GM12875 (cell line): Measurements from ENCODE around the gene C21orf58.

ENCODE experiments used
- H3K4me3 ChIP-seq: one replicate; pipeline ENCODE4 v1.5.1; 2011; ENCODE audit warnings: low read depth, low read length, control low read depth
- CTCF ChIP-seq: IDR thresholded peaks from 2 replicates; pipeline ENCODE4 v1.5.1; 2011; ENCODE audit warnings: low read depth, mild to moderate bottlenecking, control low read depth, inconsistent platforms, low read length, moderate library complexity, borderline replicate concordance; ENCODE audit not compliant: insufficient read depth

Gene C21orf58

GRCh38 chr21:46366561-46366960 lies 42.9 kb upstream of the C21orf58 start:
- no peak for TF ChIP-seq CTCF

DNA sequence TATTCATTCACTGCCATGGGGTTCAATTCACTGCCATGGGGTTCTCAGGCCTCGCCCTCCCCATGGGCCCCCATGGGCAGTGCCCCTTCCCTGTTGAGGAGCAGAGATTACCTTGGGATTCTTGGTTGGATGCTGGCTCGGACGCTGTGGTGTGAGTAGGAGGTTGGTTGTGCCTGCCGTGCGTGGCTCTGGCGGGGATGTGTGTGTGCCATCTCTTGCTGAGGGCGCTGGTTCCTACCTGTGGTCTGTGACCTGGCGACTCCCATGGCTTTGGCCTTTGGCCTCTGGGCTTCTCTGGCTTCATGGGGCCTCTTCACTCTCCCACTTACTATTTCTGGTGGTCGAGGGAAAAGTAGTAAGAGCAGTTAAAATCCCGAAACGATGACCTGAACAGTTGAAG lies 42.4 kb upstream of the C21orf58 start:
- no peak overlapping the region for H3K4me3 ChIP-seq
- TF ChIP-seq CTCF: no peak

More at GRCh38 chr21:46366561-46366960, 42.9 kb upstream of the C21orf58 start:
- no peak overlapping the region for H3K4me3 ChIP-seq

DNA sequence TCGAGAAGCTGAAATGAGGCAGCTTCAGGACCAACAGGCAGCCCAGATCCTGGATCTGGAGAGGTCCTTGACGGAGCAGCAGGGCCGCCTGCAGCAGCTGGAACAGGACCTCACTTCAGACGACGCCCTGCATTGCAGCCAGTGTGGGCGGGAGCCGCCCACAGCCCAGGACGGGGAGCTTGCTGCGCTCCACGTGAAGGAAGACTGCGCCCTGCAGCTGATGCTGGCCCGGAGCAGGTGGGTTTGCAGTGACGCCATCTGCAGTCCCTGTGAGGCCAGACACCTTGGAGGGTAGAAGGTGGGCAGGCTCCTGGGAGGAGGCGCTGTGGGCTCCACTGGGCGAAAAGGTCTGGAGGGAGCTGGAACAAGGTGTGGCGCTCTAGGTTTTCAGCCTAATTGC lies 40.0 kb upstream of the C21orf58 start:
- H3K4me3 ChIP-seq: no peak overlapping the region

DNA sequence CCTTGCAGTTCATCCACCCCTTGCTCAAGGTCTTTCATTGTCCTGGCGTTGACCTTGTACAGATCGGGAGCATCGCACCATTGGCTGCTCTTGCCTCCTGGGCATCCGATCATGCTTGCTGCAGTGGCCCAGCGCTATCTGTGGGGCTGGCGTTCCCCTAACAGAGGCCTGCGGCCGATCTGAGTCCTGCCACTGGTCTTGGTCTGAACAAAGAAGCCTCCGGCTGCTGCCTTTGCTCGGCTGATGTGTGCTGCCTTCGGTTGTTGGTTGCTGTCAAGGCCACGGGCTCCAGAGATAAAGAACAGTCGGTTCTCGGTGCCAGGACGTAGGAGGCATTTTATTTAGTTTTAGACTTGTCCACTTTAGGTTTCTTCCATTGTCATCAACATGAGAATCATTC lies 39.3 kb upstream of the C21orf58 start:
- H3K4me3 ChIP-seq: no peak overlapping the region
- no peak for TF ChIP-seq CTCF

More for the DNA sequence above, 40.0 kb upstream of the C21orf58 start:
- TF ChIP-seq CTCF: no peak

DNA sequence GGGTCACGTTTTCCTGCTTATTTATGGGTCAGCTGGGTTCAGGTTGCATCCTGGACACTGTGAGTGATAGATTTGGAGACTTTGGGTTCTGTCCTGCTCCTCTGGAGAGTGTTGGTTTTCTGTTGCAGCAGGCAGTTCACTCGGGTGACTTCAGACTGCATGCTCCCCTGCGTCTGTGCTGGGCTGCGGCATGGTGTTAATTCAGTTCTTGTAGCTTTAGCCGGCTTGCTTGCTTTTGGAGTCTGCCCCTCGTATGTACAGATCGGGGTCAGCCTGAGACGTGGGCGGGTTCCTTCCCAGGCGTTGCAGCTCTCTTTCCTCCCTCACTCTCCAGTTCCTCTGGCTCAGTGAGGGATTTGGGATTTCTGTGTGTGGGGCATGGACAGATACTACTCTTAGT lies 38.3 kb upstream of the C21orf58 start:
- no peak for TF ChIP-seq CTCF
- no peak overlapping the region for H3K4me3 ChIP-seq

DNA sequence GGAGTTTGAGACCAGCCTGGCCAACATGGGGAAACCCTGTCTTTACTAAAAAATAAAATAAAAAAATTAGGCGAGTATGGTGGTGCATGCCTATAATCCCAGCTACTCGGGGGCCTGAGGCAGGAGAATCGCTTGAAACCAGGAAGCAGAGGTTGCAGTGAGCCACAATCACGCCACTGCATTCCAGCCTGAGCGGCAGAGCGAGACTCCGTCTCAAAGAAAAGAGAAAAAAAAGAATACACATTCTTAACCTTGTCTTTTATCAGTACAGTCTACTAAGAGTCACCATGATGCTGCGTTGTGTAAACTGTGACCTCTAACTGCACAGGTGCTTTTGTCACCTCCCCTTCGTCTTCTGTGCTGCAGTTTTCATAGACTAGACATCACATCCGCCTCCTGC lies 37.5 kb upstream of the C21orf58 start:
- no peak overlapping the region for H3K4me3 ChIP-seq
- no peak for TF ChIP-seq CTCF

- no peak overlapping the region for H3K4me3 ChIP-seq
- no peak for TF ChIP-seq CTCF
Measured at GRCh38 chr21:46357684-46358425, 34.2 kb upstream of the C21orf58 start.
